Hepatocyte (in vitro differentiated cells): ENCODE data around the gene NRXN2. TPM values are rescaled to one million over a fixed set of nuclear protein-coding genes. Genes with fewer than 3 reads are reported as not detected.

Experiments
- DNase-seq: peaks from one replicate; pipeline ENCODE4 v3.0.0-alpha.2; 2016; ENCODE audit warnings: low spot score
- H2AFZ ChIP-seq: fragments of 200-600 bp; sonication (generic); 2 replicates; pipeline ENCODE4 v1.6.0; 2016; ENCODE audit warnings: antibody characterized with exemption, mild to moderate bottlenecking
- H3K27ac ChIP-seq: fragments of 200-600 bp; sonication (generic); 2 replicates; pipeline ENCODE4 v1.5.1; 2016; ENCODE audit warnings: mild to moderate bottlenecking
- H3K27me3 ChIP-seq: fragments of 200-600 bp; sonication (generic); 2 replicates; pipeline ENCODE4 v1.6.1; 2016
- H3K36me3 ChIP-seq: fragments of 200-600 bp; sonication (generic); replicated peaks from 2 replicates; pipeline ENCODE4 v1.5.1; 2016; ENCODE audit warnings: low read depth; ENCODE audit not compliant: insufficient read depth
- H3K4me1 ChIP-seq: fragments of 200-600 bp; sonication (generic); 2 replicates; pipeline ENCODE4 v1.5.1; 2016; ENCODE audit warnings: mild to moderate bottlenecking, moderate library complexity; ENCODE audit not compliant: insufficient read depth
- H3K4me2 ChIP-seq: fragments of 200-600 bp; sonication (generic); 2 replicates; pipeline ENCODE4 v1.6.0; 2016
- H3K4me3 ChIP-seq: fragments of 200-600 bp; sonication (generic); 2 replicates; pipeline ENCODE4 v1.5.1; 2016; ENCODE audit warnings: mild to moderate bottlenecking
- H3K79me2 ChIP-seq: fragments of 200-600 bp; sonication (generic); 2 replicates; pipeline ENCODE4 v1.6.0; 2017; ENCODE audit warnings: mild to moderate bottlenecking
- H3K9me2 ChIP-seq: fragments of 200-600 bp; sonication (generic); replicated peaks from 2 replicates; pipeline ENCODE4 v1.6.0; 2017; ENCODE audit warnings: mild to moderate bottlenecking; ENCODE audit not compliant: insufficient read depth
- H3K9me3 ChIP-seq: fragments of 200-600 bp; sonication (generic); 2 replicates; pipeline ENCODE4 v1.5.1; 2016; ENCODE audit warnings: low read depth, mild to moderate bottlenecking
- H4K20me1 ChIP-seq: fragments of 200-600 bp; sonication (generic); 2 replicates; pipeline ENCODE4 v1.6.0; 2016; ENCODE audit warnings: mild to moderate bottlenecking; ENCODE audit not compliant: insufficient read depth, poor library complexity, severe bottlenecking
- EZH2 ChIP-seq: fragments of 200-600 bp; sonication (generic); IDR thresholded peaks from 2 replicates; pipeline ENCODE4 v1.6.1; 2016; ENCODE audit warnings: antibody characterized with exemption, mild to moderate bottlenecking, borderline replicate concordance
- EZH2phosphoT487 ChIP-seq: fragments of 200-600 bp; sonication (generic); IDR thresholded peaks from one replicate; pipeline ENCODE4 v1.6.1; 2018; ENCODE audit warnings: antibody characterized with exemption, mild to moderate bottlenecking, low read depth, moderate library complexity; ENCODE audit not compliant: unreplicated experiment, severe bottlenecking
- WGBS: methylation state at CpG from one replicate; pipeline ENCODE4 v1.1.6; 2016; ENCODE audit warnings: low lambda C conversion rate; ENCODE audit errors: missing lambda C conversion rate; 5-methylcytosine and 5-hydroxymethylcytosine counted together
- polyA plus RNA-seq: library from polyadenylated mRNA; unstranded; fragments of >200 nt; fragmentation: Nextera tagmentation; extraction: Ambion mirVana; gene quantifications from 2 replicates; pipeline ENCODE4 v1.2.1, GENCODE V29; 2016
- total RNA-seq: library from RNA; depleted of rRNA; stranded (reverse); fragments of >200 nt; gene quantifications from 2 replicates; pipeline ENCODE4 v1.2.3, GENCODE V29; 2014
- TF ChIP-seq, protein P1 (sequence below): fragments of 200-600 bp; sonication (generic); IDR thresholded peaks from 2 replicates; pipeline ENCODE4 v1.5.1; 2016; ENCODE audit warnings: antibody characterized with exemption, mild to moderate bottlenecking; ENCODE audit not compliant: poor library complexity

Gene NRXN2
- total and polyA plus RNA-seq, 2 experiments from 2014 or later, result 0.83 to 1.7 TPM

DNA sequence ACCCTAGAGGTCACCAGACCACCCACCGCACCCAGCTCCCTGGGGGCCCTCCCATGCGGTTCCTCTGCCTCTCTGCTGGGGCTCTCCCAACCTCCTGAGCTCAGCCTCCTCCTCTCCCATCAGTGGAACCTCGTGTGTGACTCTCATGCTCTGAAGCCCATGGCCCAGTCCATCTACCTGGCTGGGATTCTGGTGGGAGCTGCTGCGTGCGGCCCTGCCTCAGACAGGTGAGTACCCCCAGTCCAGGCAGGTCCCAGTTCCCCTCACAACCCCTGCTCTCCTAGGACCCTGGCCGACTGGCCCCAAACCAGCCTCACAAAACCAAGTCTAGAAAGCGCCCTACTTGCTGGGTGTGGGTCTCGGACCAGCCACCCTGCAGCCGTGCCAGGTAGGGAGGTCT lies 130.3 kb downstream of the NRXN2 start:
- H2AFZ ChIP-seq, result no peak overlapping the region

DNA sequence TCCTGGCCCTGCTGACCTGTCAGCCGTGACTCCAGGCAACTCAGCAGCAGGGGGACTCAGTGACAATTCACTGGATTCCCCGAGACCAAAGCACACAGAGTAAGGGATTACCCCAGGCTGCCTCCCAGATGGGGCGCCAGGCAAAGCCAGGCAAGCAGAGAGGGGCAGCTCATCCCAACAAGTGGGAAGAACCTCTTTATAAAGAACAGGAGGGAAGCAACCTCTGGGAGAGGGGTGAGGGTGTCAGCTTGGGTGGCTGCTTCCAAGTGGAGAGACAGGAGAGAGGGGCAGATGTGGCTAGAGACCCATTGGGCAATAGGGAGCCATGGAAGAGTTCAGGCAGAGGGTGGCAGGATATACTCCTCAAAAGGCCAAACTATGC lies 130.8 kb downstream of the NRXN2 start:
- Histone ChIP-seq H3K4me1 (no peaks in the 10 kb centered on the region), H3K4me3 (no peak overlapping the region), H3K27ac (no peak overlapping the region), H3K79me2 (no peaks in the 10 kb centered on the region), H3K36me3 (no peaks in the 10 kb centered on the region), H4K20me1 (no peaks in the 10 kb centered on the region), H3K27me3 (no peaks in the 10 kb centered on the region), H3K9me2 (no peaks in the 10 kb centered on the region), H3K4me2 (no peak overlapping the region), H3K9me3 (no peaks in the 10 kb centered on the region), H2AFZ (no peak overlapping the region)
- WGBS, result 92% methylated on average over 3 of the region's 3 CpGs
- DNase-seq, result no peak
- TF ChIP-seq EZH2phosphoT487 (no peak), EZH2 (no peak)
- TF ChIP-seq, protein P1, sequence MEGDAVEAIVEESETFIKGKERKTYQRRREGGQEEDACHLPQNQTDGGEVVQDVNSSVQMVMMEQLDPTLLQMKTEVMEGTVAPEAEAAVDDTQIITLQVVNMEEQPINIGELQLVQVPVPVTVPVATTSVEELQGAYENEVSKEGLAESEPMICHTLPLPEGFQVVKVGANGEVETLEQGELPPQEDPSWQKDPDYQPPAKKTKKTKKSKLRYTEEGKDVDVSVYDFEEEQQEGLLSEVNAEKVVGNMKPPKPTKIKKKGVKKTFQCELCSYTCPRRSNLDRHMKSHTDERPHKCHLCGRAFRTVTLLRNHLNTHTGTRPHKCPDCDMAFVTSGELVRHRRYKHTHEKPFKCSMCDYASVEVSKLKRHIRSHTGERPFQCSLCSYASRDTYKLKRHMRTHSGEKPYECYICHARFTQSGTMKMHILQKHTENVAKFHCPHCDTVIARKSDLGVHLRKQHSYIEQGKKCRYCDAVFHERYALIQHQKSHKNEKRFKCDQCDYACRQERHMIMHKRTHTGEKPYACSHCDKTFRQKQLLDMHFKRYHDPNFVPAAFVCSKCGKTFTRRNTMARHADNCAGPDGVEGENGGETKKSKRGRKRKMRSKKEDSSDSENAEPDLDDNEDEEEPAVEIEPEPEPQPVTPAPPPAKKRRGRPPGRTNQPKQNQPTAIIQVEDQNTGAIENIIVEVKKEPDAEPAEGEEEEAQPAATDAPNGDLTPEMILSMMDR, result no peak

More for the DNA sequence above, 130.3 kb downstream of the NRXN2 start:
- Histone ChIP-seq H3K9me3 (no peaks in the 10 kb centered on the region), H3K4me1 (no peaks in the 10 kb centered on the region), H3K4me3 (no peak overlapping the region), H3K36me3 (no peaks in the 10 kb centered on the region), H3K27me3 (no peaks in the 10 kb centered on the region), H3K79me2 (no peaks in the 10 kb centered on the region), H3K9me2 (no peaks in the 10 kb centered on the region), H3K4me2 (no peak overlapping the region), H3K27ac (no peak overlapping the region), H4K20me1 (no peaks in the 10 kb centered on the region)
- no peak for DNase-seq
- 91% methylated on average over 9 of the region's 9 CpGs for WGBS
- no peak for TF ChIP-seq EZH2phosphoT487
- TF ChIP-seq, protein P1, result no peak
- TF ChIP-seq EZH2, result no peak

DNA sequence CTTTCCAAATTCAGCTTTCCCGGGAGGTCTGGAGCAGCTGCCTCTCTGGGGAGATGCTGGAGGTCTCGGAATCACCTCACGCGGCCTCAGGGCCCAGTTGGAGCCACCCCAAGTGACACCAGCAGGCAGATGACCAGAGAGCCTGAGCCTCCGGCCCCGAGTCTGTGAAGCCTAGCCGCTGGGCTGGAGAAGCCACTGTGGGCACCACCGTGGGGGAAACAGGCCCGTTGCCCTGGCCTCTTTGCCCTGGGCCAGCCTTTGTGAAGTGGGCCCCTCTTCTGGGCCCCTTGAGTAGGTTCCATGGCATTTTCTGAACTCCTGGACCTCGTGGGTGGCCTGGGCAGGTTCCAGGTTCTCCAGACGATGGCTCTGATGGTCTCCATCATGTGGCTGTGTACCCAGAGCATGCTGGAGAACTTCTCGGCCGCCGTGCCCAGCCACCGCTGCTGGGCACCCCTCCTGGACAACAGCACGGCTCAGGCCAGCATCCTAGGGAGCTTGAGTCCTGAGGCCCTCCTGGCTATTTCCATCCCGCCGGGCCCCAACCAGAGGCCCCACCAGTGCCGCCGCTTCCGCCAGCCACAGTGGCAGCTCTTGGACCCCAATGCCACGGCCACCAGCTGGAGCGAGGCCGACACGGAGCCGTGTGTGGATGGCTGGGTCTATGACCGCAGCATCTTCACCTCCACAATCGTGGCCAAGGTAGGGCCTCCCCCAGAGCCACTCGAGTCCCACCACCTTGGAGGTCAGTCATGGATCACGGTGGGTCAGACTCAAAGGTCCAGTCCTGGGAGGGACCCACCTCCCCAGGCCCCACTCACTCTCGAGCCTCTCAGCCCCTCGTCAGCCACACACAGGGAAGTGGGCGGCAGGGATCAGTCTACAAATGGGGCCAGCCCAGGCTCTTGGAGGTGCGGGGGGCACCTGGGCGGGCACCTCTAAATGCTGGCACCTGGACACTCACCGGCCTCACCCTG lies 131.5 kb downstream of the NRXN2 start:
- no peaks in the 10 kb centered on the region for H3K27me3 ChIP-seq
- H3K9me3 ChIP-seq, result no peaks in the 10 kb centered on the region
- TF ChIP-seq EZH2phosphoT487 (no peak), EZH2 (no peak)
- TF ChIP-seq, protein P1, result no peak
- no peak overlapping the region for H3K4me2 ChIP-seq
- no peak overlapping the region for H3K27ac ChIP-seq
- no peak overlapping the region for H2AFZ ChIP-seq
- H3K4me3 ChIP-seq, result no peak overlapping the region
- no peaks in the 10 kb centered on the region for H3K36me3 ChIP-seq
- H3K79me2 ChIP-seq, result no peaks in the 10 kb centered on the region
- H3K4me1 ChIP-seq, result no peaks in the 10 kb centered on the region
- H4K20me1 ChIP-seq, result no peaks in the 10 kb centered on the region
- H3K9me2 ChIP-seq, result no peaks in the 10 kb centered on the region
- DNase-seq, result no peak
- 91% methylated on average over 35 of the region's 36 CpGs for WGBS
